Forelimb muscle (tissue), 1 donor: ENCODE measurements around the gene PPM1G. TPM values are rescaled to one million over a fixed set of nuclear protein-coding genes. Genes with fewer than 3 reads are reported as not detected.

ENCODE experiments used
- polyA plus RNA-seq: library from polyadenylated mRNA; unstranded; fragments of 120-200 nt; gene quantifications from one replicate; pipeline ENCODE4 v1.2.1, GENCODE V29; 2013; ENCODE audit not compliant: insufficient read length

The PPM1G gene
- polyA plus RNA-seq, 1 donor = 53.7 TPM

Other genes with a start within 250 kb of the PPM1G start
- gene ATRAID, start 197.6 kb downstream of the PPM1G start, polyA plus RNA-seq = 85.3 TPM
- gene SLC5A6, start 197.3 kb downstream of the PPM1G start, polyA plus RNA-seq = 19.3 TPM
- 26.9 TPM for gene CAD, start 192.2 kb downstream of the PPM1G start, polyA plus RNA-seq
- 0.85 TPM for gene SLC30A3, start 146.5 kb downstream of the PPM1G start, polyA plus RNA-seq
- gene DNAJC5G, start 134.2 kb downstream of the PPM1G start, polyA plus RNA-seq = 0.24 TPM
- gene TRIM54, start 127.2 kb downstream of the PPM1G start, polyA plus RNA-seq = 105 TPM
- gene UCN, start 101.1 kb downstream of the PPM1G start, polyA plus RNA-seq = 1.9 TPM
- 44.9 TPM for gene MPV17, start 86.5 kb downstream of the PPM1G start, polyA plus RNA-seq
- gene GTF3C2, start 52.8 kb downstream of the PPM1G start, polyA plus RNA-seq = 27.0 TPM
- 32.7 TPM for gene EIF2B4, start 39.3 kb downstream of the PPM1G start, polyA plus RNA-seq
- gene SNX17, start 39.0 kb downstream of the PPM1G start, polyA plus RNA-seq = 71.2 TPM
- 14.2 TPM for gene ZNF513, start 28.9 kb downstream of the PPM1G start, polyA plus RNA-seq
- gene NRBP1, start 19.0 kb upstream of the PPM1G start, polyA plus RNA-seq = 118 TPM
- gene KRTCAP3, start 32.8 kb upstream of the PPM1G start, polyA plus RNA-seq = 1.8 TPM
- 22.5 TPM for gene IFT172, start 80.2 kb upstream of the PPM1G start, polyA plus RNA-seq
- gene FNDC4, start 85.6 kb upstream of the PPM1G start, polyA plus RNA-seq = 7.5 TPM
- not detected for gene GCKR, start 87.2 kb upstream of the PPM1G start, polyA plus RNA-seq
- 41.1 TPM for gene ZNF512, start 173.5 kb upstream of the PPM1G start, polyA plus RNA-seq
- gene CCDC121, start 219.4 kb upstream of the PPM1G start, polyA plus RNA-seq = 5.4 TPM
- 31.2 TPM for gene GPN1, start 219.5 kb upstream of the PPM1G start, polyA plus RNA-seq